ENCODE data around the gene ZC3H7A.

The ZC3H7A gene

GRCh38 chr16:11736903-11737302 lies 60.2 kb downstream of the ZC3H7A start:
- H3K27ac ChIP-seq (ENCODE audit: low read depth, low read length, poor library complexity, severe bottlenecking), result no peak overlapping the region
- H3K9ac ChIP-seq (ENCODE audit: low read length), result no peak overlapping the region
- no peak overlapping the region for H2AFZ ChIP-seq (ENCODE audit: low read length)
- peaks cover 42% of the 10 kb centered on the region for H3K79me2 ChIP-seq (ENCODE audit: insufficient read depth, low read length)
- H3K9me3 ChIP-seq (ENCODE audit: low read length), result no peaks in the 10 kb centered on the region
- H3K27me3 ChIP-seq (ENCODE audit: insufficient read depth, low read length), result no peaks in the 10 kb centered on the region
- H4K20me1 ChIP-seq (ENCODE audit: insufficient read depth, low read length), result no peaks in the 10 kb centered on the region
- H3F3A ChIP-seq (ENCODE audit: insufficient read depth, low read length), result no peaks in the 10 kb centered on the region
- no peaks in the 10 kb centered on the region for H3K9me2 ChIP-seq (ENCODE audit: low read depth, low read length)
- H3K4me1 ChIP-seq (ENCODE audit: insufficient read depth, low read length, severe bottlenecking), result peaks cover 66% of the 10 kb centered on the region
- H3K36me3 ChIP-seq (ENCODE audit: insufficient read depth, low read length), result peaks cover 48% of the 10 kb centered on the region
- TF ChIP-seq EZH2 (IDR thresholded peaks at IDR 0.05; ENCODE audit: borderline replicate concordance, low read length), result no peak
- TF ChIP-seq, protein P1, sequence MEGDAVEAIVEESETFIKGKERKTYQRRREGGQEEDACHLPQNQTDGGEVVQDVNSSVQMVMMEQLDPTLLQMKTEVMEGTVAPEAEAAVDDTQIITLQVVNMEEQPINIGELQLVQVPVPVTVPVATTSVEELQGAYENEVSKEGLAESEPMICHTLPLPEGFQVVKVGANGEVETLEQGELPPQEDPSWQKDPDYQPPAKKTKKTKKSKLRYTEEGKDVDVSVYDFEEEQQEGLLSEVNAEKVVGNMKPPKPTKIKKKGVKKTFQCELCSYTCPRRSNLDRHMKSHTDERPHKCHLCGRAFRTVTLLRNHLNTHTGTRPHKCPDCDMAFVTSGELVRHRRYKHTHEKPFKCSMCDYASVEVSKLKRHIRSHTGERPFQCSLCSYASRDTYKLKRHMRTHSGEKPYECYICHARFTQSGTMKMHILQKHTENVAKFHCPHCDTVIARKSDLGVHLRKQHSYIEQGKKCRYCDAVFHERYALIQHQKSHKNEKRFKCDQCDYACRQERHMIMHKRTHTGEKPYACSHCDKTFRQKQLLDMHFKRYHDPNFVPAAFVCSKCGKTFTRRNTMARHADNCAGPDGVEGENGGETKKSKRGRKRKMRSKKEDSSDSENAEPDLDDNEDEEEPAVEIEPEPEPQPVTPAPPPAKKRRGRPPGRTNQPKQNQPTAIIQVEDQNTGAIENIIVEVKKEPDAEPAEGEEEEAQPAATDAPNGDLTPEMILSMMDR (IDR thresholded peaks at IDR 0.05; ENCODE audit: low read length), result no peak
- H3K4me3 ChIP-seq (ENCODE audit: low read depth, low read length, poor library complexity, severe bottlenecking), result no peak overlapping the region
- no peak overlapping the region for H3K4me2 ChIP-seq (ENCODE audit: low read length)

DNA sequence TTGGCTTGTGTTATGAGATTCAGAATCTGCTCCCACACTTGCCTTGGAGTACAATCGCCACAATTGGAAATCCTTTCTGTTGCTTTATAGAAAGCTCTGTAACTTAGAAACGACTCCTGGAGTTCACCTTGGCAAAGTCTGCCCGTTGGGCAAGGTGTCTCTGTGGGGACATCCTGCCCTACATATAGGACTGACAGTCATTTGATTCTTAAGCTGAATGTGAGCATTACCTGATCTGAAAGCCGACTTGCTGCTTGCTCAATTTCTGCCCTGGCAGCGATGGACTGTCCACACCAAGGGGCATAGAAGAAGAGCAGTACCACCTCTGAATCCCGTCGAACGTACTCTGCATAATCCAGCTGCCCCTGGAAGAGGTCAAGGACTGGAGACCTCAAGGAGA lies 61.3 kb downstream of the ZC3H7A start:
- no peak overlapping the region for H3K27ac ChIP-seq (ENCODE audit: low read depth, low read length, poor library complexity, severe bottlenecking)
- no peak overlapping the region for H3K4me2 ChIP-seq (ENCODE audit: low read length)
- no peaks in the 10 kb centered on the region for H3K9me3 ChIP-seq (ENCODE audit: low read length)
- TF ChIP-seq EZH2 (IDR thresholded peaks at IDR 0.05; ENCODE audit: borderline replicate concordance, low read length), result no peak
- TF ChIP-seq, protein P1 (IDR thresholded peaks at IDR 0.05; ENCODE audit: low read length), result no peak
- no peaks in the 10 kb centered on the region for H3F3A ChIP-seq (ENCODE audit: insufficient read depth, low read length)
- H2AFZ ChIP-seq (ENCODE audit: low read length), result no peak overlapping the region
- H3K9me2 ChIP-seq (ENCODE audit: low read depth, low read length), result no peaks in the 10 kb centered on the region
- H3K4me3 ChIP-seq (ENCODE audit: low read depth, low read length, poor library complexity, severe bottlenecking), result no peak overlapping the region
- H3K27me3 ChIP-seq (ENCODE audit: insufficient read depth, low read length), result no peaks in the 10 kb centered on the region
- H3K9ac ChIP-seq (ENCODE audit: low read length), result no peak overlapping the region
- peaks cover 59% of the 10 kb centered on the region for H3K36me3 ChIP-seq (ENCODE audit: insufficient read depth, low read length)
- H4K20me1 ChIP-seq (ENCODE audit: insufficient read depth, low read length), result no peaks in the 10 kb centered on the region
- peaks cover 57% of the 10 kb centered on the region for H3K4me1 ChIP-seq (ENCODE audit: insufficient read depth, low read length, severe bottlenecking)
- peaks cover 31% of the 10 kb centered on the region for H3K79me2 ChIP-seq (ENCODE audit: insufficient read depth, low read length)

DNA sequence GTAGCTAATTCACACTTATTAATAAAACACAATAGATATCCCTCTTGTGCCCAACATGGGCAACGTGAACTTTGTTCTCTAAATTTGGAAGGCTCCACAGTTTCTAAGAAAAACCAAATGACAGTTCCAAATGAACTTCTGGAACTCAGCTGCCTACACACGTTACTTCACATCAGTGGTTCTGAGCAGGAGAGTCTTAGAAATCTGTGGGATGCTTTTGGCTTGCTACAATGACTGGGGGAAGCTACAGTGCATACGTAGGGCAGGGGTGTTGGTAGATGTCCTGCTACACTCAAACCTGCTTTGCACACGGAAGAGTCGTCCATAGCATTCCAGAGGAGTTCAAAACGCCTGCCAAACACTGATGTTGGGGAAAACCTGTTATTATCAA lies 62.4 kb downstream of the ZC3H7A start:
- TF ChIP-seq, protein P1 (IDR thresholded peaks at IDR 0.05; ENCODE audit: low read length), result no peak
- TF ChIP-seq EZH2 (IDR thresholded peaks at IDR 0.05; ENCODE audit: borderline replicate concordance, low read length), result no peak
- Histone ChIP-seq H3K9me2 (ENCODE audit: low read depth, low read length) (no peaks in the 10 kb centered on the region), H3K27me3 (ENCODE audit: insufficient read depth, low read length) (no peaks in the 10 kb centered on the region), H3K4me2 (ENCODE audit: low read length) (peak overlapping the region; percentile 23; the same call in 1 of the 2 replicates), H3K4me3 (ENCODE audit: low read depth, low read length, poor library complexity, severe bottlenecking) (no peak overlapping the region), H3K36me3 (ENCODE audit: insufficient read depth, low read length) (peaks cover 69% of the 10 kb centered on the region), H3K4me1 (ENCODE audit: insufficient read depth, low read length, severe bottlenecking) (peaks cover 46% of the 10 kb centered on the region), H3K27ac (ENCODE audit: low read depth, low read length, poor library complexity, severe bottlenecking) (peak overlapping the region; percentile 62), H4K20me1 (ENCODE audit: insufficient read depth, low read length) (no peaks in the 10 kb centered on the region), H3F3A (ENCODE audit: insufficient read depth, low read length) (no peaks in the 10 kb centered on the region), H3K9ac (ENCODE audit: low read length) (no peak overlapping the region; the same call in 1 of the 2 replicates), H2AFZ (ENCODE audit: low read length) (no peak overlapping the region), H3K79me2 (ENCODE audit: insufficient read depth, low read length) (peaks cover 20% of the 10 kb centered on the region), H3K9me3 (ENCODE audit: low read length) (no peaks in the 10 kb centered on the region)

Measured in OCI-LY1 (cell line).